GM23338 (cell line): ENCODE measurements around the gene MYMX. TPM values are rescaled to one million over a fixed set of nuclear protein-coding genes. Genes with fewer than 3 reads are reported as not detected.
A peak's percentile ranks its signal among the peaks of the same experiment; 100 is the strongest.

Experiments used
- ATAC-seq: fragments of 200-7000 bp; cut with Tn5 transposase; 3 replicates; pipeline ENCODE4 v1.9.1; 2020
- DNase-seq: peaks from one replicate; pipeline ENCODE4 v3.0.0-alpha.2; 2015; ENCODE audit warnings: low spot score
- H2AFZ ChIP-seq: fragments of 200-600 bp; sonication (generic); 2 replicates; pipeline ENCODE4 v1.8.0; 2016; ENCODE audit warnings: antibody characterized with exemption, mild to moderate bottlenecking, moderate library complexity
- H3F3A ChIP-seq: fragments of 200-600 bp; sonication (generic); replicated peaks from 2 replicates; pipeline ENCODE4 v1.8.0; 2017; ENCODE audit warnings: antibody characterized with exemption, mixed run types, low read depth
- H3K27ac ChIP-seq: fragments of 200-600 bp; sonication (generic); 2 replicates; pipeline ENCODE4 v1.6.1; 2016; ENCODE audit warnings: low read depth
- H3K27me3 ChIP-seq: fragments of 200-600 bp; sonication (generic); 2 replicates; pipeline ENCODE4 v1.8.0; 2016; ENCODE audit warnings: mild to moderate bottlenecking, mixed run types, moderate library complexity; ENCODE audit not compliant: insufficient read depth
- H3K36me3 ChIP-seq: fragments of 200-600 bp; sonication (generic); 2 replicates; pipeline ENCODE4 v1.8.0; 2016; ENCODE audit warnings: mild to moderate bottlenecking; ENCODE audit not compliant: insufficient read depth
- H3K4me1 ChIP-seq: fragments of 200-600 bp; sonication (generic); 2 replicates; pipeline ENCODE4 v1.8.0; 2016; ENCODE audit warnings: mild to moderate bottlenecking, moderate library complexity; ENCODE audit not compliant: insufficient read depth
- H3K4me2 ChIP-seq: fragments of 200-600 bp; sonication (generic); 2 replicates; pipeline ENCODE4 v1.7.1; 2017; ENCODE audit warnings: mixed run types
- H3K4me3 ChIP-seq: fragments of 200-600 bp; sonication (generic); 2 replicates; pipeline ENCODE4 v1.6.1; 2016; ENCODE audit warnings: mixed run types
- H3K79me2 ChIP-seq: fragments of 200-600 bp; sonication (generic); replicated peaks from 2 replicates; pipeline ENCODE4 v1.8.0; 2017; ENCODE audit warnings: mild to moderate bottlenecking; ENCODE audit not compliant: insufficient read depth
- H3K9me2 ChIP-seq: fragments of 200-600 bp; sonication (generic); 2 replicates; pipeline ENCODE4 v1.8.0; 2017; ENCODE audit not compliant: insufficient read depth
- H4K20me1 ChIP-seq: fragments of 200-600 bp; sonication (generic); replicated peaks from 2 replicates; pipeline ENCODE4 v1.8.0; 2017; ENCODE audit warnings: mild to moderate bottlenecking; ENCODE audit not compliant: insufficient read depth
- H3K27ac Mint-ChIP-seq: 2 replicates; pipeline ENCODE4 v1.8.0; 2020; ENCODE audit warnings: inconsistent platforms, mild to moderate bottlenecking, moderate library complexity, mixed read lengths
- H3K27me3 Mint-ChIP-seq: 3 replicates; pipeline ENCODE4 v1.8.0; 2022; ENCODE audit warnings: low read depth, mild to moderate bottlenecking, moderate library complexity, mixed read lengths, inconsistent platforms; ENCODE audit not compliant: insufficient read depth, poor library complexity
- H3K36me3 Mint-ChIP-seq: 3 replicates; pipeline ENCODE4 v1.8.0; 2021; ENCODE audit warnings: low read depth, mild to moderate bottlenecking, inconsistent platforms, moderate library complexity, mixed read lengths
- H3K4me1 Mint-ChIP-seq: 3 replicates; pipeline ENCODE4 v1.8.0; 2020; ENCODE audit warnings: mild to moderate bottlenecking, inconsistent platforms, mixed read lengths
- H3K4me3 Mint-ChIP-seq: 3 replicates; pipeline ENCODE4 v1.8.0; 2021; ENCODE audit warnings: moderate library complexity, mild to moderate bottlenecking, inconsistent platforms, mixed read lengths
- H3K9me3 Mint-ChIP-seq: 3 replicates; pipeline ENCODE4 v1.8.0; 2020; ENCODE audit warnings: moderate library complexity, mild to moderate bottlenecking, inconsistent platforms, mixed read lengths
- JUNB ChIP-seq: IDR thresholded peaks from one replicate; pipeline ENCODE4 v1.6.1; 2016; ENCODE audit warnings: antibody characterized with exemption; ENCODE audit not compliant: unreplicated experiment
- NANOG ChIP-seq: IDR thresholded peaks from 2 replicates; pipeline ENCODE4 v1.6.1; 2016; ENCODE audit warnings: antibody characterized with exemption, borderline replicate concordance
- POLR2AphosphoS5 ChIP-seq: IDR thresholded peaks from 2 replicates; pipeline ENCODE4 v1.6.1; 2016; ENCODE audit warnings: antibody characterized with exemption, low read depth
- STAT1 ChIP-seq: IDR thresholded peaks from one replicate; pipeline ENCODE4 v1.6.1; 2016; ENCODE audit warnings: antibody characterized with exemption; ENCODE audit not compliant: unreplicated experiment
- ZNF114 ChIP-seq: fragments of 250-450 bp; sonication (Bioruptor Pico); IDR thresholded peaks from 2 replicates; pipeline ENCODE4 v1.5.0; 2020; ENCODE audit warnings: mild to moderate bottlenecking, moderate library complexity
- ZNF331 ChIP-seq: fragments of 250-450 bp; sonication (Bioruptor Pico); IDR thresholded peaks from 2 replicates; pipeline ENCODE4 v1.5.0; 2020; ENCODE audit warnings: low read depth, mild to moderate bottlenecking, moderate library complexity
- polyA plus RNA-seq: library from polyadenylated mRNA; unstranded; fragments of >200 nt; fragmentation: Nextera tagmentation; extraction: Ambion mirVana; gene quantifications from 2 replicates; pipeline ENCODE4 v1.2.1, GENCODE V29; 2016
- total RNA-seq: library from RNA; depleted of rRNA; stranded (reverse); fragments of >200 nt; shearing (Covaris generic); gene quantifications from 2 replicates; pipeline ENCODE4 v1.2.3, GENCODE V29; 2014
- TF ChIP-seq, protein P1 (sequence below), 2 experiments: fragments of 200-600 bp in 1 of 2; sonication (generic) in 1 of 2; conservative IDR thresholded peaks; 2 replicates each; pipeline versions ENCODE4 v1.5.1 to v1.6.1; 2016 to 2017; ENCODE audit warnings: antibody characterized with exemption in 2 of 2, low read depth in 2 of 2, mild to moderate bottlenecking in 2 of 2, moderate library complexity in 1 of 2

The MYMX gene
- total and polyA plus RNA-seq, 2 experiments from 2014 or later, result 2.8 to 7.1 TPM

DNA sequence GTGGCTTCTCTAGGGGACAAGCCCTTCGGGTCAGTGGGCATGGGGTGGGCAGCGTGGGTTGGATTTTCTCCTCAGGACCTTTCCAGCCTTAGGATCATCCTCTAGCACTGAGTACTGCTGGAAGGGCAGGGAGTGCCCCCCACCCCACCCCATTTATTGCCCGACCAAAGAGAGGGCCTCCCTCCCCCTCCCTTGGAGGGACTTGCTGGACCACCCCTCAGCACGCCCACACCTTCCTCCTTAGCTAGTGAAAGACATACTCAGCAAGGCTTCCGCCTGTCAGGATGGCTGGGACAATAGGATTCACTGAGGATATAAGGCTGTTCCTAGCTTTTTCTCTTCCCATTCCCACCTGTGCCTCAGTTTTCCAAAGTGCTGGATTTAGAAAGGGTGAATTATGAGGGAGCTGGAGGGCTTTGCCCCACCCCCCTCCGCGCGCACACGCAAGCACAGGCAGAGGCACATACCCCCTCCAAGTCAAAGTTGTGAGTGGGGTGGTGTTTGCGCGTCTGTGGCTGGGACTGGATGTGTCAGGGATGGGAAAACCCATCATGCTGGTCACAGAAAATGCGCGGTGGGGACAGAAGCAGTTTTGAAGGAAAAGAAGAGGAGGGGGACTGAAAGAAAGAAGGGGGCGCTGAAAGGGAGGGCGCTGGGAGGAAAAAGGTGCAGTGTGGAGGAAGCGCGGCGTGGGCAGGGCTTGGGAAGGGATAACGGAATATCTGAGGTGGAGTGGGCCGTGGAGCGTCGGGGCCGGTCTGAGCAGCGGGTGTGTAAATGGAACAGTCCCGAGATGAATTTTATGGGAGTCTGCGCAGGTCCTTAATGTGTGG is 6.0 kb downstream of the MYMX start:
- ATAC-seq (peak; percentile 4), DNase-seq (peak; percentile 74)
- H3K27ac Mint-ChIP-seq, result no peak overlapping the region
- peaks cover 72% of the 10 kb centered on the region for H3K4me1 Mint-ChIP-seq
- Histone ChIP-seq H3K79me2 (peaks cover 42% of the 10 kb centered on the region), H3K4me2 (peak overlapping the region; percentile 98), H4K20me1 (peaks cover 32% of the 10 kb centered on the region), H3K27me3 (no peaks in the 10 kb centered on the region), H3F3A (peaks cover 38% of the 10 kb centered on the region), H3K4me1 (peaks cover 58% of the 10 kb centered on the region), H3K36me3 (no peaks in the 10 kb centered on the region), H3K4me3 (peak overlapping the region; percentile 84), H3K9me2 (no peaks in the 10 kb centered on the region), H3K27ac (peak overlapping the region; percentile 26; the same call in 1 of the 2 replicates), H2AFZ (peak overlapping the region; percentile 76; the same call in 1 of the 2 replicates)
- TF ChIP-seq POLR2AphosphoS5 (peak; percentile 51; the same call in 1 of the 2 replicates), STAT1 (no peak)
- H3K4me3 Mint-ChIP-seq, result peak overlapping the region; percentile 94
- H3K27me3 Mint-ChIP-seq, result peaks cover 36% of the 10 kb centered on the region
- H3K36me3 Mint-ChIP-seq, result peaks cover 16% of the 10 kb centered on the region; the same call in 2 of the 3 replicates
- H3K9me3 Mint-ChIP-seq, result no peaks in the 10 kb centered on the region

DNA sequence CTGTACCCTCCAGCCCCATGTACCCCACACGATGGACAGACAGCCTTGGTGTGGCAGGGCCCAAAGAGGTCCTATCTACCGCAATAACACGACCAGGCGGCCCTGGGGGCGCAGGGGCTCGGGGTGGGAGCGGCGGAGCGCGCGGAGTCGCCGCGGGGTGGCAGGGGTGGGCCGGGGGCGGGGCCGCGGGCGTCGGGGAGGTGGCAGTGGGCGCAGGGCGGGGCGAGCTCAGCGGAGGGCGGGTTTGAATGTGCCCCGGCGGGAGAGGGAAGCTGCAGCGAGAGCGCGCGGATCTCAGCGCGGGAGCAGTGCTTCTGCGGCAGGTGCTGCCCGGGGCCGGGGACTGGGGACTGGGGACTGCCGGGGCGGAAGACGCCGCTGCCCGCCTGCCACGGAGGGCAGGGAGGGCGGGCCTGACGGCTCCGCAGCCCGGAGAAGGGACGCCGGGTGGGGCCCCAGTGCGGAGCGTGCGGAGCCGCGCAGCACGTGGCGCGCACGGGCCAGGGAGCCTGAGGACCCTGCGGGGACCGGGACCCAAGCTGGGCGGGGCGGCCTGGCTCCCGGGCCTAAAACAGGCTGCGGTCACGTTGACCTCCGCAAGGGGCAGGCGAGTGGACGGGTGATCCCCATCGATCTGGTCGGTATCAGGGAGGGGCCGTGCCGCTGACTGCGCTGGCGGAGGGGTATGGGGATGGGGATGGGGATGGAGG is 6.7 kb downstream of the MYMX start, which contains the start of gene SLC29A1:
Gene SLC29A1, plus strand, starts transcription at position 277 of the 710 bp plus-strand sequence. CDS start 3,719 bp downstream, outside the sequence.
- TF ChIP-seq ZNF114 (CRISPR knock-in tag) (no peak), POLR2AphosphoS5 (peak; percentile 96), JUNB (no peak), ZNF331 (no peak), NANOG (no peak)
- TF ChIP-seq, protein P1, sequence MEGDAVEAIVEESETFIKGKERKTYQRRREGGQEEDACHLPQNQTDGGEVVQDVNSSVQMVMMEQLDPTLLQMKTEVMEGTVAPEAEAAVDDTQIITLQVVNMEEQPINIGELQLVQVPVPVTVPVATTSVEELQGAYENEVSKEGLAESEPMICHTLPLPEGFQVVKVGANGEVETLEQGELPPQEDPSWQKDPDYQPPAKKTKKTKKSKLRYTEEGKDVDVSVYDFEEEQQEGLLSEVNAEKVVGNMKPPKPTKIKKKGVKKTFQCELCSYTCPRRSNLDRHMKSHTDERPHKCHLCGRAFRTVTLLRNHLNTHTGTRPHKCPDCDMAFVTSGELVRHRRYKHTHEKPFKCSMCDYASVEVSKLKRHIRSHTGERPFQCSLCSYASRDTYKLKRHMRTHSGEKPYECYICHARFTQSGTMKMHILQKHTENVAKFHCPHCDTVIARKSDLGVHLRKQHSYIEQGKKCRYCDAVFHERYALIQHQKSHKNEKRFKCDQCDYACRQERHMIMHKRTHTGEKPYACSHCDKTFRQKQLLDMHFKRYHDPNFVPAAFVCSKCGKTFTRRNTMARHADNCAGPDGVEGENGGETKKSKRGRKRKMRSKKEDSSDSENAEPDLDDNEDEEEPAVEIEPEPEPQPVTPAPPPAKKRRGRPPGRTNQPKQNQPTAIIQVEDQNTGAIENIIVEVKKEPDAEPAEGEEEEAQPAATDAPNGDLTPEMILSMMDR (conservative IDR thresholded peaks at IDR 0.05; ENCODE audit: low read depth in 2 of 2), result peak; percentile 6 to 33; a peak in 1 of 4 replicates
- H3K36me3 Mint-ChIP-seq, result peaks cover 24% of the 10 kb centered on the region; the same call in 2 of the 3 replicates
- peaks cover 50% of the 10 kb centered on the region for H3K4me1 ChIP-seq
- H2AFZ ChIP-seq, result peak within 1 kb of the TSS; percentile 76; the same call in 1 of the 2 replicates
- H3K79me2 ChIP-seq, result peaks cover 47% of the 10 kb centered on the region
- H3K27me3 Mint-ChIP-seq, result peaks cover 36% of the 10 kb centered on the region
- ATAC-seq (peak; percentile 38), DNase-seq (peak; percentile 92)
- no peaks in the 10 kb centered on the region for H3K9me2 ChIP-seq
- peaks cover 71% of the 10 kb centered on the region for H3K4me1 Mint-ChIP-seq
- H4K20me1 ChIP-seq, result peaks cover 32% of the 10 kb centered on the region
- peak within 1 kb of the TSS; percentile 98 for H3K4me2 ChIP-seq
- peak within 1 kb of the TSS; percentile 94 for H3K4me3 Mint-ChIP-seq
- H3K27ac Mint-ChIP-seq, result peak within 1 kb of the TSS; percentile 78
- H3K9me3 Mint-ChIP-seq, result no peaks in the 10 kb centered on the region
- peak within 1 kb of the TSS; percentile 84 for H3K4me3 ChIP-seq
- H3F3A ChIP-seq, result peaks cover 32% of the 10 kb centered on the region
- no peaks in the 10 kb centered on the region for H3K36me3 ChIP-seq
- no peaks in the 10 kb centered on the region for H3K27me3 ChIP-seq
- peak within 1 kb of the TSS; percentile 78 for H3K27ac ChIP-seq
